Measurements from ENCODE around the gene TEX35. TPM values are rescaled to one million over a fixed set of nuclear protein-coding genes. Genes with fewer than 3 reads are reported as not detected.

TEX35 gene
- total and polyA plus RNA-seq, 4 donors = not detected

- peak in 1 of 2 donors; percentile 81 for TF ChIP-seq GABPA (IDR thresholded peaks at IDR 0.05 in 1 of 2, conservative IDR thresholded peaks at IDR 0.05 in 1 of 2)
These were observed 29.1 kb downstream of the TEX35 start (continued) for GRCh38 chr1:178541829-178542553.

- TF ChIP-seq RAD21 (IDR thresholded peaks at IDR 0.05) = peak; percentile 75 to 82
- TF ChIP-seq MAX (IDR thresholded peaks at IDR 0.05) = no peak
- peak; percentile 10 for TF ChIP-seq YY1 (IDR thresholded peaks at IDR 0.05)
- no peak for TF ChIP-seq REST (IDR thresholded peaks at IDR 0.05)
- peak; percentile 96 for TF ChIP-seq CTCF (IDR thresholded peaks at IDR 0.05; ENCODE audit: low read depth, low read length, missing input control)
- no peak for TF ChIP-seq HNF4G (IDR thresholded peaks at IDR 0.05)
- TF ChIP-seq ZBTB33 (IDR thresholded peaks at IDR 0.05) = no peak
- TF ChIP-seq FOXA1 (IDR thresholded peaks at IDR 0.05) = no peak
- no peak for TF ChIP-seq TAF1 (conservative IDR thresholded peaks at IDR 0.05)
- no peak for TF ChIP-seq GABPA (IDR thresholded peaks at IDR 0.05 in 1 of 2, conservative IDR thresholded peaks at IDR 0.05 in 1 of 2)
- peak; percentile 39 to 46 for TF ChIP-seq RXRA (IDR thresholded peaks at IDR 0.05)
- TF ChIP-seq JUND (IDR thresholded peaks at IDR 0.05) = no peak
- TF ChIP-seq EGR1 (IDR thresholded peaks at IDR 0.05; ENCODE audit: low read depth in 2 of 2) = peak; percentile 52 to 58
- no peak for TF ChIP-seq ATF3 (IDR thresholded peaks at IDR 0.05)
- peak; percentile 39 to 56 for TF ChIP-seq HNF4A (conservative IDR thresholded peaks at IDR 0.05)
- no peak for TF ChIP-seq FOXA2 (IDR thresholded peaks at IDR 0.05)
- peak; percentile 35 for TF ChIP-seq SP1 (IDR thresholded peaks at IDR 0.05)
- no peak for TF ChIP-seq NR2F2 (IDR thresholded peaks at IDR 0.05)
- Histone ChIP-seq H3K27me3 (ENCODE audit: control insufficient read depth in 4 of 4, insufficient read depth in 4 of 4, low read length in 3 of 4) (no peaks in the 10 kb centered on the region), H3K9me3 (ENCODE audit: control insufficient read depth in 4 of 4, low read length in 3 of 4) (no peaks in the 10 kb centered on the region), H3K4me1 (ENCODE audit: control insufficient read depth in 4 of 4, insufficient read depth in 4 of 4, low read length in 3 of 4) (peaks cover 2 to 37% (median 12%) of the 10 kb centered on the region in 4 donors), H3K4me3 (ENCODE audit: low read depth in 1 of 3, low read length in 3 of 3) (peak overlapping the region; percentile 76 to 84 (median 80)), H3K9ac (ENCODE audit: low read depth in 1 of 2, low read length in 2 of 2) (peak overlapping the region; percentile 76 to 96), H3K36me3 (ENCODE audit: control insufficient read depth in 4 of 4, insufficient read depth in 3 of 4, low read depth in 1 of 4, low read length in 3 of 4) (peaks cover 0 to under 1% (median under 1%) of the 10 kb centered on the region in 4 donors), H3K27ac (ENCODE audit: low read depth in 1 of 2, low read length in 2 of 2) (peak overlapping the region; percentile 88)
- DNase-seq (ENCODE audit: low spot score) = peak; percentile 97
- WGBS = 1% methylated on average over 66 of the region's 66 CpGs
These were observed 29.8 kb downstream of the TEX35 start for GRCh38 chr1:178542554-178543289.
